Measurements from ENCODE around the gene OR6Q1.
A peak's percentile ranks its signal among the peaks of the same experiment; 100 is the strongest.

Gene OR6Q1

DNA sequence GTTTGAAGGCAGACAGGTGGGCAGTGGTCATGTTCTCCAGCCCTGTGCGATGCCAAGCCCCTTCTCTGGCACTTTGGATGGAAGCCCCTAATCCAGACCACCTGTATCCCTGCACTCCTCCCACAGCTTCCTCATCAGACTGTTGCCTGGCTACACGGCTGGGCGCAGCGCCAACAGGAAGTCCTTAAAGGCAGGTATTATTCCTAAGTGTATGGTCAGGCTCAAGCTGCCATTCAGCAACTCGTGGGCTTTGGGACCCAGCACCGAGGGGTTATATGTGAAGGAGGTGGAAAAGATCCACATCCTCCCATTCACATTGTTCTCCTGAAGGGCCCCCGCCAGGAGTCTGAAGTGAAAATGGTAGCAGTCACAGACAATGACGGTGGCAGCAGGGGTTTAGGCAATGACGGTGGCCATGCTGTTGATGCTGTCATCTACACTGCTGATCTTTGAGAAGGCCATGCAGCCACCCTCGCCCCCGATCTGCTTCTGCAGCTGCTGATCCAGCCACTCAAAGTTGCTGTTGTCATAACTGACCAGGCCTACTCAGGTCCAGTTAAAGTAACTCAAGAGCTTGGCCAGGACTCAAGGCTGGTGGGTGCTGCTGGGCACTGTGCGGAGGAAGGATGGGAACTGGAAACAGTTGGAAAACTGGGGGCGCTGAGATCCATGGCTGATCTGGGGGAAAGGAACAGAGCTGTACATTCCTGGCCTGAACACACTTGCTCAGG, 27.7 kb downstream of the OR6Q1 start:
- DNase-seq: peak; percentile 27

DNA sequence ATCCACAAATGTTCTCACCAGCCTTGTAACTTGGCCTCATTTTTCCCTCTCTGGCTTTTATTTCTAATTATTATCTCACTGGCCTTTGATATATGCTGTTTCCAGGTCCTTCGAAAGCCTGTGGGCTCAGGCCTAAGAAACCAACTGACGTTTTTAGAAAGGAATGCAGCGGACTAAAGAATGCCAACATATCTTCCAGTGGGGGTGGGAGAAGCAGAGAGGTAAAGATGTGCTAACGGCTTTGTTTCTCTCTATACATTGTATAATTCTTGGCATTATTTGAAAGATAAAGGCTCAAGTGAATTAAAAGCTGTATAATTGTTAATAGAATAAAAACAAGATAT, 28.2 kb downstream of the OR6Q1 start:
- DNase-seq: peak; percentile 27

DNA sequence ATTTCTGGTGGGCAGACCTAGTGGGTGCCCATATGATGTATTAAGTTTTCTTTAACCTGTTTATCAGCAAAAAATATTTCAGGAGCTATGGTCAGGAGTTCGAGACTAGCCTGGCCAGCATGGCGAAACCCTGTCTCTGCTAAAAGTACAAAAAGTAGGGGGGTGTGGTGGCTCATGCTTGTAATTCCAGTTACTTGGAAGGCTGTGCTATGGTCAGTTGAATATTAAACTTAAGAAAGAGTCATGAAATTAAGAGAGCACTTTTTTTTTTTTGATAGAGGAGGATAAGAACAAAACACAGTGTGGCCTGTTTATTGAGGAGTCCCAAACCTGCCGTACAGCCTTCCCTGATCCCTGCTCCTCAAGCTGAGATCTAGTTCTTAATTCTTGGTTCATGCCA, 29.8 kb downstream of the OR6Q1 start:
- DNase-seq: no peak

DNA sequence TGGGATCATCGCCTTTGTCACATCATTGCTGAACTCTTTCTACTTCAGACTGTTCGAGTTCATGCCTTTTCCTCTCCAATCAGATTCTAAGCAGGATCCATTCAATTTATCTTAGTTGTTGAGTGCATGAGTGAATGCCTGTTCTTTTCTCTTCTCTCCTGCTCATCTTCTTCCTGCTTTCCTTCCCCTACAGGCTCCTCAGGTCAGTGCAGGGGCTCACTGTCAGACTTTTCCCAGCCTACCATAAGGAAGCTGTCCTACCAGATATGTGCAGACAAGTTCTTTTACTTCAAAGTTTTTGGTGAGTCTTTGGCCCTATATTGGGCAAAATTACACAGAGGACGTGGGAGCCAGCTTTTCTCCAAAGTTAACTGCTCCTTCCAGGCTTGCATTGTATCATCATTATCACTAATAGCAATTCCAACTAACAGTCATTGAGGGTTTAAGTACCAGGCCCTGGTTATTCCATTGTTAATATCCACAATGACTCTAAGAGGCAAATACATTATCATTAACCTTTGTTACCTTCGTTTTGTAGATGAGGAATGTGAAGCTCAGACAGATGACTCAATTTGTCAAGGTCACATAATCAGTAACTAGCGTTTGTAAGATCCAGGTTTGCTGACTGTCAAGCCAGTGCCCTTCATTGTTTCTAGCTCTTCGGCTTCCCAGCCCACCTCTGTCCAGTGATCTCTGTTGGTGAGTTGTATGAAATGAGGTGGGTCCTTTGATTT, 30.4 kb downstream of the OR6Q1 start:
- DNase-seq: no peak

DNA sequence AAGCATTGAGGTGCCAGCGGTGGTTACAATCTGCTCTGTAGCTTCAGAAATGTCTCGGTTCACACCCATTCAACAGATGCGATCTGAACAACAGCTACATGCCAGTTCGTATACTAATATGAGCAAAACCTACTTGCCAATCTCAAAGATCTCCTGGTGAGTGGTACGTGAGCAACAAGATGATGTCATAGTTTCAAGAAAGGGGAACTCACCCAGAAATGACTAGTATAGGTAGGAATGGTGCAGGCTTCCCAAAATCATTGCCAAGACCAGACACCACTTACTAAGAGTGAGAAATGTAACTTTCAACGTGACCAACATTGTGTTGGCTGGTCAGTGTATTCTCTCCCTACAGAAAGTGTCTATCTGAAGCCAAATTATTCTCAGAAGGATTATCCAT, 31.1 kb downstream of the OR6Q1 start:
- no peak for DNase-seq

DNA sequence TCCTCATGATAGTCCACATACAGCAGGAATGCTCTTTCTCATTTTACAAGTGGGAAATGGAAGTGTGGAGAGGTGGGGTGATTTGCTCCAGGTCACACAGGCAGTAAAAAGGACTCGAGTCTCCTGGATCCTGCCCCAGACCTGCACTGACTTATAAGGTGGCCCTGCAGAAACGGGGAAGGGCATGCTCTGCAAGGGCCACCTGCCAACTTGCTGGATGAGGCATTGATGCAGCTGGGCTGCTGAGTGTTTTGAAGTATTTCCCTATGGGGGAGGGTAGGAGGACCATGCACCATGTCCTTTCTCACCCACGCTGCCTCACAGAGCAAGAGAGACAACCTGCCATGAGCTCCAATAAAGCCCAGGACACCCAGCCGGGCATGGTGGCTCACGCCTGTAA, 36.9 kb downstream of the OR6Q1 start:
- DNase-seq: no peak

DNA sequence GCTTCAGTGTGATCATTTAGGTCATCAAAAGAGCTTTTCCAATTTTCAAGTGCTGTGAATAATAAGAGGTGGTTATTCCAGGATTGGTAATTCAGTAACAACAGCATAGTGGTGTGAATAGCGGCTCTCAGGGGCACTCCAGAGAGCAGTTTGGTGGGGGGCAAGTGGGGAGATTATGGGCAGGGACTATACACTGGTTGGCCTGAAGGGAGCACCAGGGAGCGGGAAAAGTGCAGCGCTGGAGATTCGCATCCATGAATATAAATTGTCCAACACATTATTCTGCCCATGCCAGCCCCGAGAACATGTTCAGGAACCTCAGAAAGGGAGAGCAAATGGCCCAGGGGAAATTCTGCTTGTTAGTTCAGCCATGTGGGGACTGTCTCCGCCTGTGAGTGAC, 37.9 kb downstream of the OR6Q1 start:
- DNase-seq: no peak

DNA sequence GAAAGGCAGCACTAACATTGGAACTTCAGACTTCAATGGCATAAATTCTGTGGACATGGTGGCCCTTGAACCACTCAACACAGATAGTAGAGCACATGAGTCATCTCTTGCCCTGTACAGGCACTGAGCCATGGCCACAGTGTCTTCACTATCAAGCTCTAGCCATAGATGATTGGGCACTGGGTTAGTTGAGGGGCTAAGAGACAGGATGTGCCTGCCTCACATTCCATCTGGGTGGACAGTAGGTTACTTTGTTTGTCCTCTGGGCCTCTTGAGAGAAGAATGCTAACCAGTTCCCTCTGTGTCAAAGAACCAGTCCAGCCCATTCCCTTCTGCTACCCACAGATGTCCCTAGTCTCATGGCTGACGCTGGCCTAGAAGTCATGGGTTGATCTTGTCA, 39.8 kb downstream of the OR6Q1 start:
- DNase-seq: no peak

DNA sequence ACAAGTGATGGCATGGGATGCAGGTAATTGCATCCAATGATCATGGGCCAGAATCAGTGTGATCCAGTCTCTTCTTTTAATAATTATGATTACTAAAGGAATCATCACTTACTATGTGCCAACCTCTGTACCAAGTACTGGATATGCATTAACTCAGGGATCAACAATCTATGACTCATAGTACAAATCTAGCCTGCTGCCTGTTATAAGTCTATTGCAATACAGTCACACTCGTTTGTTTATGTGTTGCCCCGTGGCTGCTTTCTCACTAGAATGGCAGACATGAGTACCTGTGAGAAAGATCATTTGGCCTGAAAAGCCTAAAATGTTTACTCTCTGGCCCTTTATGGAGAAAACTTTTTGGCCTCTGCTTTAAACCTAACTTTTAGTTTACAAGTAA, 45.0 kb downstream of the OR6Q1 start:
- DNase-seq: no peak

Measured in retina (tissue), 1 donor.